ENCODE results near the gene SESN1. TPM values are rescaled to one million over a fixed set of nuclear protein-coding genes. Genes with fewer than 3 reads are reported as not detected.

The SESN1 gene
- total RNA-seq, 2 donors from 2014 or later: 23.4 to 48.8 TPM

GRCh38 chr6:109048670-109049415, 45.8 kb downstream of the SESN1 start:
- ATAC-seq (no peak), DNase-seq (no peak)
- Histone ChIP-seq H3K9me3 (no peaks in the 10 kb centered on the region), H3K4me3 (no peak overlapping the region), H3K27ac (no peak overlapping the region), H3K4me1 (peaks cover 6% of the 10 kb centered on the region), H3K36me3 (replicated peaks in 1 of 2; ENCODE audit: insufficient read depth in 1 of 2, low read depth in 2 of 2) (no peaks in the 10 kb centered on the region), H3K27me3 (no peaks in the 10 kb centered on the region)
- 94 to 96% methylated on average over 3 of the region's 3 CpGs for WGBS, 2 donors
- intact Hi-C loops (cut with DNase I): no loop called here
- no peak for TF ChIP-seq CTCF (IDR thresholded peaks at IDR 0.05)
- no peak for TF ChIP-seq POLR2A (IDR thresholded peaks at IDR 0.05)

- Histone ChIP-seq H3K27ac (no peak overlapping the region), H3K4me3 (no peak overlapping the region), H3K4me1 (peaks cover 6% of the 10 kb centered on the region), H3K9me3 (no peaks in the 10 kb centered on the region), H3K27me3 (no peaks in the 10 kb centered on the region), H3K36me3 (replicated peaks in 1 of 2; ENCODE audit: insufficient read depth in 1 of 2, low read depth in 2 of 2) (no peaks in the 10 kb centered on the region)
- TF ChIP-seq POLR2A (IDR thresholded peaks at IDR 0.05): no peak
- no peak for TF ChIP-seq CTCF (IDR thresholded peaks at IDR 0.05)
- intact Hi-C loops (cut with DNase I): no loop called here
- WGBS, 2 donors: 30 to 41% methylated on average over 1 of the region's 1 CpG
- DNase-seq: no peak
- ATAC-seq: no peak
Measured at GRCh38 chr6:109048176-109048575, 46.5 kb downstream of the SESN1 start.

- no peak for DNase-seq
- intact Hi-C loops (cut with DNase I): no loop called here
- Histone ChIP-seq H3K27ac (no peak overlapping the region), H3K36me3 (replicated peaks in 1 of 2; ENCODE audit: insufficient read depth in 1 of 2, low read depth in 2 of 2) (no peaks in the 10 kb centered on the region), H3K27me3 (no peaks in the 10 kb centered on the region), H3K9me3 (no peaks in the 10 kb centered on the region), H3K4me3 (no peak overlapping the region), H3K4me1 (peaks cover 3% of the 10 kb centered on the region)
- TF ChIP-seq CTCF (IDR thresholded peaks at IDR 0.05): no peak
- no peak for TF ChIP-seq POLR2A (IDR thresholded peaks at IDR 0.05)
- no peak for ATAC-seq
- WGBS, 2 donors: 95 to 100% methylated on average over 1 of the region's 1 CpG
Measured at GRCh38 chr6:109045493-109045892, 49.2 kb downstream of the SESN1 start.

DNA sequence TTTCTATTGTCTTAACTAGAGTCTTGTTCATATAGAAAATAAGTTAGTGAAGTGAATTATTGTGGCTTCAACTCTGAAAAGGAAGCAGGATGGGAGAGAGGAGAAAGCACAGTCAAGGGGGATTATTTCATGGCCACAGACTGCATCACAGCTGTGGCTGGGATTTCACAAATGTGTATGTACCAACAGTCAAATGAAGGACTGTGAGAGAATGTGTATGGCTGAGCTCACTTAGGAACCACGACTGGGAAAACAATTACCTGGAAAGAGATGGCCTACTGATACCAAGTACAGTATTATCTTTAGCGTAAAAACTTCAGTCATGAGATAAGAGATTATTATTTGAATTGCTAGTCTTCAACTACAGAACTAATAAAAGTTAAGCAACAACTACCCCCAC, 54.9 kb downstream of the SESN1 start:
- Histone ChIP-seq H3K27me3 (no peaks in the 10 kb centered on the region), H3K4me3 (no peak overlapping the region), H3K9me3 (no peaks in the 10 kb centered on the region), H3K27ac (no peak overlapping the region), H3K36me3 (replicated peaks in 1 of 2; ENCODE audit: insufficient read depth in 1 of 2, low read depth in 2 of 2) (no peaks in the 10 kb centered on the region), H3K4me1 (peaks cover 17% of the 10 kb centered on the region)
- TF ChIP-seq POLR2A (IDR thresholded peaks at IDR 0.05) (no peak), CTCF (IDR thresholded peaks at IDR 0.05) (no peak)
- WGBS, 2 donors: 14 to 24% methylated on average over 2 of the region's 2 CpGs
- ATAC-seq: no peak
- DNase-seq: no peak
- intact Hi-C loops (cut with DNase I): no loop called here

DNA sequence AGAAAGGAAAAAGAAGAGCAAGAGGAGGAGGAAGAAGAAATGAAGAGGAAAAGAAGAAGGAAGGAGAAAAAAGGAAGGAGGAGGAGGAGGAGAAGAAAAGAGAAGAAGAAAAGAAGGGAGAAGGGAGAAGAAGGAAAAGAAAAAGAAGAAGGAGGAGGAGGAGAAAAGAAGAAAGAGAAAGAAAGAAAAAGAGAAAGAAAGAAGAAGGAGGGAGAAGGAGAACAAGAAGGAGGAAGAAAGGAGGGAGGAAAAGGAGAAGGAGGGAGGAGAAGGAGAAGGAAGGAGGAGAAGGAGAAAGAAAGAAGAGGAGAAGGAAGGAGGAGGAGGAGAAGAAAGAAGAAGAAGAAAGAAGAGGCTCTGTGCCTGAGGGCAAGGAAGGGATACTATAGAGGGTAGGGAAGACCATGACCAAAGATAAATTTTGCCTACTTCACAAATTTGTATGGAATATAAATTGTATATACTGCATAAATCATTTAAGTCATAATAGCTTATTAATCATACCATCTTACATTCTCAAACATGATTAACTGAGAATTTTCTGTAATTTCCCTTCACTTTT, 55.7 kb downstream of the SESN1 start:
- intact Hi-C loops (cut with DNase I): no loop called here
- H3K36me3 ChIP-seq (replicated peaks in 1 of 2; ENCODE audit: insufficient read depth in 1 of 2, low read depth in 2 of 2): no peaks in the 10 kb centered on the region
- no peak overlapping the region for H3K27ac ChIP-seq
- H3K27me3 ChIP-seq: no peaks in the 10 kb centered on the region
- H3K4me3 ChIP-seq: no peak overlapping the region
- ATAC-seq (no peak), DNase-seq (no peak)
- H3K4me1 ChIP-seq: peaks cover 17% of the 10 kb centered on the region
- TF ChIP-seq POLR2A (IDR thresholded peaks at IDR 0.05): no peak
- no peak for TF ChIP-seq CTCF (IDR thresholded peaks at IDR 0.05)
- H3K9me3 ChIP-seq: no peaks in the 10 kb centered on the region
